ENCODE measurements around the gene ADRA1B. TPM values are rescaled to one million over a fixed set of nuclear protein-coding genes. Genes with fewer than 3 reads are reported as not detected.

The ADRA1B gene
- total and polyA plus RNA-seq, 2 of the 8 experiments (the other 6 are each of a cell fraction or from before 2014, with no cell fraction given) = not detected

DNA sequence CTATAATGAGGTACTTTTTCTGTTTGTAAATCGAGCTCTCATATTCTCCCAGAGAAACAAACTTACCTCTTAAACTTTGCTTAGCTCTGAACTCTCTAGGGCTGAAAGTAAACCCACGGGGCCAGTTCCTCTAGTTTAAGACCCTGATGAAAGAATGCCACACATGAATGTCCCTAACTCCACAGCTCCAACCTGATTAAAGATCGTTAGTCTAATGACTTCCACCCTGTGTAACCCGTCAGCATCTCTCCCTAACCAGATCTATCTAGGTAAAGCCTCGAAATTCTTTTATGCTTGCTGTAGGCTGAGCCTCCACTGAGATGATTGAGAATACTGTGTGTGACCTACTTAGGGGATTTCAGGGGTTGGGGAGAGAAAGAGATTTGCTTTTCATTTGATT, 27.0 kb downstream of the ADRA1B start:
- Histone ChIP-seq H2BK20ac (ENCODE audit: low read length) (no peak overlapping the region), H3K23me2 (ENCODE audit: low read depth, low read length) (no peaks in the 10 kb centered on the region), H3K79me1 (ENCODE audit: low read depth, low read length) (no peaks in the 10 kb centered on the region), H4K5ac (ENCODE audit: insufficient read length, low read depth, low read length) (no peak overlapping the region), H4K20me1 (replicated peaks in 1 of 2; ENCODE audit: control insufficient read depth in 1 of 2, insufficient read depth in 2 of 2, low read length in 2 of 2) (no peaks in the 10 kb centered on the region), H3K79me2 (ENCODE audit: control insufficient read depth in 1 of 2, insufficient read depth in 2 of 2, low read length in 2 of 2) (no peaks in the 10 kb centered on the region), H2BK15ac (ENCODE audit: low read length) (no peak overlapping the region), H2AFZ (ENCODE audit: low read length) (no peak overlapping the region; the same call in 1 of the 2 replicates), H3K4me2 (ENCODE audit: insufficient read depth in 1 of 2, low read depth in 2 of 2, low read length in 2 of 2) (no peak overlapping the region), H3K4ac (replicated peaks; ENCODE audit: insufficient read length, low read depth, low read length) (no peak overlapping the region), H2BK5ac (ENCODE audit: low read depth, low read length) (no peak overlapping the region), H3K56ac (replicated peaks; ENCODE audit: insufficient read length, low read depth, low read length) (no peak overlapping the region), H3K4me3 (ENCODE audit: extremely low read depth in 1 of 4, insufficient read depth in 2 of 4, low read depth in 3 of 4, low read length in 4 of 4) (no peak overlapping the region), H3K14ac (ENCODE audit: insufficient read length) (no peak overlapping the region), H3K9me3 (ENCODE audit: insufficient read depth in 2 of 2, low read depth in 1 of 2, low read length in 1 of 2) (no peaks in the 10 kb centered on the region), H3K27me3 (replicated peaks in 1 of 4; ENCODE audit: control insufficient read depth in 3 of 4, extremely low read depth in 1 of 4, insufficient read depth in 3 of 4, low read length in 3 of 4) (peaks cover 0 to 1% (median 0%) of the 10 kb centered on the region in 4 experiments; a peak in 1 of 7 replicates), H2BK12ac (ENCODE audit: low read depth, low read length) (no peak overlapping the region), H3K9ac (replicated peaks in 1 of 4; ENCODE audit: extremely low read depth in 1 of 4, low read depth in 3 of 4, low read length in 3 of 4) (no peak overlapping the region), H3K23ac (ENCODE audit: insufficient read length) (no peak overlapping the region), H2BK120ac (replicated peaks; ENCODE audit: low read depth, low read length) (no peak overlapping the region), H2AK5ac (ENCODE audit: low read depth, low read length) (no peak overlapping the region), H3K4me1 (replicated peaks in 1 of 4; ENCODE audit: control insufficient read depth in 3 of 4, insufficient read depth in 4 of 4, low read length in 3 of 4) (no peaks in the 10 kb centered on the region), H3K18ac (ENCODE audit: extremely low read depth, low read length) (no peak overlapping the region), H4K8ac (ENCODE audit: extremely low read depth, insufficient read depth, low read length) (no peak overlapping the region), H4K91ac (replicated peaks; ENCODE audit: insufficient read length, low read length) (no peak overlapping the region), H3K36me3 (ENCODE audit: control insufficient read depth in 2 of 4, insufficient read depth in 4 of 4, low read length in 3 of 4) (no peaks in the 10 kb centered on the region), H3K27ac (ENCODE audit: low read depth, low read length) (no peak overlapping the region)
- 79% methylated on average over 5 of the region's 5 CpGs; no CpG with 5 or more reads in 1 of the 2 experiments for WGBS, 2 experiments (ENCODE audit: extremely low coverage in 1 of 2, insufficient coverage in 1 of 2, insufficient read length in 1 of 2, insufficient replicate concordance in 2 of 2, low coverage in 1 of 2, low lambda C conversion rate in 2 of 2, missing lambda C conversion rate in 1 of 2)
- ChIA-PET CTCF (ENCODE audit: partially characterized antibody) (interaction anchor here (1.0 kb wide), 1 partner anchor 10 kb away, joined by 6 read pairs; no protein-coding TSS in a partner anchor), POLR2A (ENCODE audit: partially characterized antibody) (no interaction called here)
- no peak for FAIRE-seq
- DNase-seq (ENCODE audit: low read depth in 1 of 2, low spot score in 2 of 2) = no peak
- no peak for TF ChIP-seq NANOG (IDR thresholded peaks at IDR 0.05; ENCODE audit: insufficient read depth, low read depth, low read length, poor library complexity, severe bottlenecking)
- TF ChIP-seq SP4 (IDR thresholded peaks at IDR 0.05; ENCODE audit: low read length) = no peak
- TF ChIP-seq CBX5 (IDR thresholded peaks at IDR 0.05; ENCODE audit: low read depth, low read length) = no peak
